ENCODE measurements around the gene DOK1.

DOK1 gene

GRCh38 chr2:74602586-74603281 is 48.2 kb downstream of the DOK1 start:
- no peak for DNase-seq (ENCODE audit: low spot score)

- no peak for DNase-seq (ENCODE audit: low spot score)
Measured at GRCh38 chr2:74603282-74604000, 48.9 kb downstream of the DOK1 start.

- no peak for DNase-seq (ENCODE audit: low spot score)
Measured at GRCh38 chr2:74606927-74607326, 52.4 kb downstream of the DOK1 start.
